ENCODE data around the gene ASPHD1. TPM values are rescaled to one million over a fixed set of nuclear protein-coding genes. Genes with fewer than 3 reads are reported as not detected.
"Not testable (repeated sequence)": the region's sequence is repeated elsewhere in the genome, so short reads cannot be mapped to it uniquely, and the experiment has no call there.

Gene ASPHD1
- total and polyA plus RNA-seq, 2 experiments from 2014 or later: 18.6 to 35.5 TPM

- WGBS (ENCODE audit: low lambda C conversion rate, missing lambda C conversion rate): 6% methylated on average over 12 of the region's 12 CpGs
- H3K27me3 ChIP-seq: no peaks in the 10 kb centered on the region
These were observed 26.4 kb downstream of the ASPHD1 start for GRCh38 chr16:29926711-29927052.

GRCh38 chr16:29927070-29927905 lies 27.0 kb downstream of the ASPHD1 start:
- 71% methylated on average over 12 of the region's 12 CpGs for WGBS (ENCODE audit: low lambda C conversion rate, missing lambda C conversion rate)
- no peak for DNase-seq (ENCODE audit: low spot score)
- peak overlapping the region; percentile 83 for H3K27ac ChIP-seq

More at GRCh38 chr16:29926711-29927052, 26.4 kb downstream of the ASPHD1 start:
- Histone ChIP-seq H3K36me3 (replicated peaks; ENCODE audit: insufficient read depth, low read depth) (no peaks in the 10 kb centered on the region), H3K27ac (peak overlapping the region; percentile 83), H3K4me1 (ENCODE audit: insufficient read depth) (peaks cover 13% of the 10 kb centered on the region), H3K9me3 (ENCODE audit: low read depth) (no peaks in the 10 kb centered on the region), H2AFZ (peak overlapping the region; percentile 74), H4K20me1 (ENCODE audit: insufficient read depth, poor library complexity, severe bottlenecking) (no peaks in the 10 kb centered on the region), H3K4me2 (peak overlapping the region; percentile 90), H3K9me2 (replicated peaks; ENCODE audit: insufficient read depth) (no peaks in the 10 kb centered on the region), H3K79me2 (peaks cover 41% of the 10 kb centered on the region), H3K4me3 (peak overlapping the region; percentile 87)
- no peak for TF ChIP-seq EZH2 (IDR thresholded peaks at IDR 0.05; ENCODE audit: borderline replicate concordance)
- TF ChIP-seq EZH2phosphoT487 (IDR thresholded peaks at IDR 0.05; ENCODE audit: low read depth, severe bottlenecking, unreplicated experiment): no peak
- no peak for TF ChIP-seq CTCF (IDR thresholded peaks at IDR 0.05; ENCODE audit: poor library complexity)
- DNase-seq (ENCODE audit: low spot score): peak; percentile 44

GRCh38 chr16:29931750-29932149 lies 31.5 kb downstream of the ASPHD1 start:
- H3K4me1 ChIP-seq (ENCODE audit: insufficient read depth); H4K20me1 ChIP-seq (ENCODE audit: insufficient read depth, poor library complexity, severe bottlenecking); H3K79me2 ChIP-seq; H3K4me3 ChIP-seq; DNase-seq (ENCODE audit: low spot score); H3K4me2 ChIP-seq; H2AFZ ChIP-seq; H3K27ac ChIP-seq; H3K36me3 ChIP-seq (replicated peaks; ENCODE audit: insufficient read depth, low read depth); H3K27me3 ChIP-seq; H3K9me3 ChIP-seq (ENCODE audit: low read depth); H3K9me2 ChIP-seq (replicated peaks; ENCODE audit: insufficient read depth): not testable (repeated sequence)
- 97% methylated on average over 2 of the region's 2 CpGs for WGBS (ENCODE audit: low lambda C conversion rate, missing lambda C conversion rate)

More at GRCh38 chr16:29927070-29927905, 27.0 kb downstream of the ASPHD1 start:
- Histone ChIP-seq H3K9me3 (ENCODE audit: low read depth) (no peaks in the 10 kb centered on the region), H3K4me3 (peak overlapping the region; percentile 87), H3K79me2 (peaks cover 36% of the 10 kb centered on the region), H3K27me3 (no peaks in the 10 kb centered on the region), H2AFZ (peak overlapping the region; percentile 74), H4K20me1 (ENCODE audit: insufficient read depth, poor library complexity, severe bottlenecking) (no peaks in the 10 kb centered on the region), H3K9me2 (replicated peaks; ENCODE audit: insufficient read depth) (no peaks in the 10 kb centered on the region), H3K4me1 (ENCODE audit: insufficient read depth) (peaks cover 13% of the 10 kb centered on the region), H3K4me2 (peak overlapping the region; percentile 90), H3K36me3 (replicated peaks; ENCODE audit: insufficient read depth, low read depth) (no peaks in the 10 kb centered on the region)
- TF ChIP-seq EZH2 (IDR thresholded peaks at IDR 0.05; ENCODE audit: borderline replicate concordance): no peak

GRCh38 chr16:29940656-29941055 lies 40.4 kb downstream of the ASPHD1 start:
- Histone ChIP-seq H3K36me3 (replicated peaks; ENCODE audit: insufficient read depth, low read depth) (no peaks in the 10 kb centered on the region), H2AFZ (no peak overlapping the region), H4K20me1 (ENCODE audit: insufficient read depth, poor library complexity, severe bottlenecking) (no peaks in the 10 kb centered on the region), H3K4me2 (no peak overlapping the region), H3K4me3 (no peak overlapping the region), H3K79me2 (no peaks in the 10 kb centered on the region), H3K27me3 (no peaks in the 10 kb centered on the region), H3K9me2 (replicated peaks; ENCODE audit: insufficient read depth) (no peaks in the 10 kb centered on the region), H3K4me1 (ENCODE audit: insufficient read depth) (peaks cover 19% of the 10 kb centered on the region), H3K27ac (no peak overlapping the region), H3K9me3 (ENCODE audit: low read depth) (no peaks in the 10 kb centered on the region)
- no peak for TF ChIP-seq EZH2phosphoT487 (IDR thresholded peaks at IDR 0.05; ENCODE audit: low read depth, severe bottlenecking, unreplicated experiment)
- TF ChIP-seq CTCF (IDR thresholded peaks at IDR 0.05; ENCODE audit: poor library complexity): no peak
- no peak for TF ChIP-seq EZH2 (IDR thresholded peaks at IDR 0.05; ENCODE audit: borderline replicate concordance)
- 93% methylated on average over 4 of the region's 4 CpGs for WGBS (ENCODE audit: low lambda C conversion rate, missing lambda C conversion rate)
- DNase-seq (ENCODE audit: low spot score): no peak

All from hepatocyte (in vitro differentiated cells).